GM19438 (cell line): Measurements from ENCODE around the gene GON4L.
"Not testable (repeated sequence)": the region's sequence is repeated elsewhere in the genome, so short reads cannot be mapped to it uniquely, and the experiment has no call there.

Experiments
- ATAC-seq: cut with Tn5 transposase; IDR thresholded peaks from one replicate; pipeline ENCODE4 v1.9.1; 2021; ENCODE audit warnings: low read depth; ENCODE audit not compliant: unreplicated experiment

The GON4L gene

DNA sequence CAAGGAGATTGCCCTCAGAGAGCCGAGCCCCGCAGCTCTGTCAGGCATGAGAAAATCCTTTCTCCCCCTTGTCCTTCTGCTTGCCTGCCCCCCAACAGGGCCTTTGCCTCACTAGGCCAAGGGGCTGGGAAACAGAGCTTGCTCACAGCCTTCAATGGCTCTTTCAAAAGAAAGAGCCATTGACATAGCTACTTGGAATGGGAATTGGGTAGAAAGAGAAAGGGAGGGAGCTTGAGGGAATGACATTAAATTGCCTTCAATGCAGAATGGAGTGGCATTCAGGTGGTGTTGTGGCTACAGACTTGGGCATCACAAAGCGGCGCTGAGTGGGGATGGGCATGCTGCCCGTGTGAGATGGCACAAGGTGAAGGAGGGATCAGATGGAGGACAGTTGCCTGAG lies 15.5 kb upstream of the GON4L start:
- no peak for ATAC-seq

DNA sequence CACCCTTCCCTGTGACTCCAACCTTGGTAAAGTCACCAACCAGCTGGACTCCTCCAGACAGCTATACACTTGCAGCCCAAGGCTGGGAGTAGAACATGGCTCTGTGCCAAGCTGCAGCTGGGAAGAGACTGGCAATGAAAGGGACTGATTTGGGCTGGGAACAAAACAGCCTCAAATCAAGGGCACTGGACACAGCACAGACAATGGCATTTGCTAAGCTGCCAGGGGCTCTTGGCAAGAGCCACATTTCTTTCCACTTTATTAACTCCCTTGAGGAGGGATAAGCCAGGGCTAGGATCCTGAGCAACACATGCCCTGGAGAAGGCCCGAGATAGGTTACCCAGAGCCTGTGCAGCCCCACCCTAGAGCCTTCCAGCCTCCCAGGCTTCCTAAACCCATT lies 14.4 kb upstream of the GON4L start:
- no peak for ATAC-seq

DNA sequence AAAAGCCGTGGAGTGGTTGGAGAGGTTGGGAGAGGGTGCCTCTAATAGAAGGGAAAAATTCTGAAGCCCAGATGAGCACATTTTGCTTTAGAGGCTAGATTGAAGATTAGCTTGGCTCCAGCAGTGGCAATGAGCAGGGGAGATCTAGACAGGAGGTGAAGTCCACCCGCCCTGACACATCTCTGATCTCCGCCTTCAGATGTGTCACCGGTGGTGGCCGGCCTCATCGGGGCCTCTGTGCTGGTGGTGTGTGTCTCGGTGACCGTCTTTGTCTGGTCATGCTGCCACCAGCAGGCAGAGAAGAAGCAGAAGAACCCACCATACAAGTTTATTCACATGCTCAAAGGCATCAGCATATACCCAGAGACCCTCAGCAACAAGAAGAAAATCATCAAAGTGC lies 10.8 kb upstream of the GON4L start:
- ATAC-seq = no peak

DNA sequence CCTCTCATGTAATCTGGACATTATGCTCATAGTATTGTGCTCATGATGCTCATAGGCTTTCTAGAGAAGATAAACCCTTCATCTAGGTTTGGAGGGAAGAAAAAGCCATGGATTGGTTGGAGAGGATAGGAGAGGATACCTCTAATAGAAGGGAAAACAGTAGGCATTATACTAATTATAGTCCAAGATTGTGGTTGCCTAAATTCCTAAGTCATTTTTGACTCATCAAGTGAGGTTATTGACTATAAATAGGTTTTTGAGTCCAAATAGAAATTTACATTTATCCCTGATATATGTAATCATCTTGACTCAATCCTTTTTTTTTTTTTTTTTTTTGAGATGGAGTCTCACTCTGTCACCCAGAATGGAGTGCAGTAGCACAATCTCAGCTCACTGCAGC lies 7.4 kb upstream of the GON4L start:
- ATAC-seq = no peak

DNA sequence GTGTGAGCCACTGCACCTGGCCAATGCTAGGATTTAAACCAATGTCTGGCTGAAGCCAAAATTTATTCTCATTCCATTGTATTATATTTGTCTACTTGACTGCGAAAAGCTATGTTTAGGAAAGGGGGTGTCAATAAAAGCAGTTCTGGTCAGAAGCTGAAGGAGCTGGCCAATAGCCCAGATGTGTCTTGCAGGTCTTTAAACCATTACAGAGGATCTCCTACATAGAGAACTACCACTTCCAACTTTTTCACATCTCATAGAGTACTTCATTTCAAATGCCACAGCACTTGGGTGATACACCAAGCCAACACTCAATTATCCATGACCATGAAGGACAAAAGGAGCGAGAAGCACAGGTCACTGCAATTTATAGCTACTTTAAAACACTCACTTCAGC lies 4.9 kb upstream of the GON4L start:
- no peak for ATAC-seq

DNA sequence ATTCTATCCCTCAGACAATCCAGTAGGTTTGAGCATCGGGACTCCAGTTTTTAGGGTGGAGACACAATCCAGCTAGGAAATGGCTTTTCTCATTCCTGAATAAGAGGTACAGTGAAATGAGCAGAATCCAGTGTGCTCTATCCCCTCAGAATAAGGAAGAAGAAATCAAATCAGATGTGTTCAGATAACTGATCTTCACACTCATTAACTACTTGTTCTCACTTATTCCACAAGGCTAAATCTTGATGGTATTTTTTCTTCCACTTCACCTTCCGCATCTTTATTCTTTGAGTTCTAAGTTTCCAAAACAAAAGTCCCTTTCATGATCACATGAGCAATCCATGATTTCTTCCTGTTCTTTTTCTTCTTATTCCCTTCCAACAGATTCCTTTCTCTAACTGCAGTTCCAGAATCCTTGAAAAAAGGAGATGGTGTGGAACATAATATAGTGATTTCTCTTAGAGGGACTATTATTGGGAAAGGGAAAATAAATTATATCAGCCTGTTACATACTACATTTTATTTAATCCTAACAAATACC lies 4.0 kb upstream of the GON4L start:
- ATAC-seq = no peak

DNA sequence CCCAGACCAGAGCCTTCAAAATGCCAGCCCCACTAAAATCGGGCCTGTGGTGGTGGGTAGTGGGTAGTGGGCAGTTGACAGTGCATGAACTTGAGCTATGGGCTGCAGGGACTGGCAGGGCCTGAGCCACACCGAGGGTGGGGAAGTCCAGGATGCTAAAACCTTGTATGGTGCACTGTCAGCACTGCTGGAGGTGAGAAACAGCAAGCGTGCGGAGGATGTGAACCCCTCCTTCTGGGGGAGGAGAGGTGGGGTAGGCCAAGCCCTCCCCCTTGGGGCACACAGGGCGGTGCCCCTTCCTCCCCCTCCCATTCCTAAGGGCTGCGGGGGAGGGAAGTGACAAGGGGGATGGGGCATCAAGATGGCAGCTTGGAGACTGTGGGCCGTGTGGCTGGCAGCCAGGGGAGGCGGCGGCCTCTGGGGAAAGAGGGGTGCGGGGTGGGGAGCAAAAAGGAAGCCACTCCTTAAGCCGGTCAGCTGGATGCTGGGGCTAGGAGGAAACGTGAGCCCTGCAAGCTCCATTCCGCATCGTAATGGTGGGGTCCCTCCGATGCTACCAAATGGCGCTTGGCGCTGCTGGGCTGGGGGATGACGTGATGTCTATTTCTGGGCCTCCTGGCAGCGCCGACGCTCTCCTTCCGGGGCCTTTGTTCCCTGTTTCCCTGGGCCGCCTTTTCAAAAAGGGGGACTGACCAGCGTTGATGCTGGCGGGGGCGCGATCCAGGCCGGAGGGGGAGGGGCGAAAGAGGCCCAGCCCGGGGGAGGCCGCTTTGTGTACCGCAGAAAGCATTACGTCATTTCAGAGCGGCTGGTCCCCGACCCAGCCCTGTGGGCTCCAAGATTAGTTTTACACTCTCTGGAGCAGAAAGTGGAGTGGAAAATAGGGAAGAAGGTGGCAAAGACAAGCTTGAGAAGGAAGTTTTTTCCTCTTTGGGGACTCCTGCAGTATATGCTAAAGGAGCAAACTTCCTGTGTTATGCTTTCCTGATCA lies 3.2 kb upstream of the GON4L start:
- no peak for ATAC-seq

DNA sequence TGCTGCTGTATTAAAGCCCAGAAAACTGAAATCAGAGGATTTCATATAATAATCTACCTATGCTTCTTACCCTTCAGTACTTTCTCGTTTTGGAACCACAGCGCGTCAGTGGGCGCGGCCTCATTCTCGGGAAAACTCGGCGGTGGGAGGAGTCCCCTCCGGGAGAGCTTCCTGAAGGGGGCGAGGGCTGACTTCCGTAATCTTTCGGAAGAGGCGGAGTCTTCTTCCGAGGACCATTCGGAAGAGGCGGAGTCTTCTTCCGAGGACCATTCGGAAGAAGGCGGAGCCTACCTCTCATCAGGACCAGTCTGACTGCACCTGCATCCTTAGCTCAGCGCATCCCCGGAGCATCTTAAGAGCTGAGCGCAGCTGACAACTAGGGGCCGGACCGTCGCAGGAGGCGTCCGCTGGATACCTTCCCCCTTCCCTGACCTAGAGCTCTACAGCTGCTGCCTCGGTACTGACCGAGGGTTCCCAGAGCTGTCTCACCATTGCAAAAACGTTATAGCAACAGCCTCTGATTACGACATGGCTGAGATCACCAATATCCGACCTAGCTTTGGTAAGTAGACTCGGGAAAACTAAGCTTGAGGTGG lies 2.3 kb upstream of the GON4L start, which contains the start of gene SYT11:
TSS of gene SYT11 (plus strand) at position 334 of the 596 bp plus-strand sequence. CDS start at position 529, 195 bp downstream.
- ATAC-seq = peak; percentile 54

DNA sequence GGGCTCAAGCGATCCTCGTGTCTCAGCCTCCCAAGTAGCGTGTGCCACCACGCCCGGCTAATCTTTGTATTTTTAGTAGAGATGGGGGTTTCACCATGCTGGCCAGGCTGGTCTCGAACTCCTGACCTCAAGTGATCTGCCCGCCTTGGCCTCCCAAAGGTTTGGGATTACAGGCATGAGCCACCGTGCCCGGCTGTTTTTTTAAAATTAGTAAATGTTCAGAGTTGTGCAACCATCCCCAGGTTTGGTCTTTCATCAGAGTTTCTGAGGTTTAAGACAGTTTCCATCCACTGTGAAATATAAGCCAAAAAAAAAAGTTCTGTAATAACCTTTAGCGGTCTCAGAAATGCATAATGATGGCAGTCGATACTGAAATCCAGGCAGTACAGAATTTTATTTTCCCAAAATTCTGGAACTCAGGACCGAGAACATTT lies 1.8 kb upstream of the GON4L start:
- no peak for ATAC-seq

DNA sequence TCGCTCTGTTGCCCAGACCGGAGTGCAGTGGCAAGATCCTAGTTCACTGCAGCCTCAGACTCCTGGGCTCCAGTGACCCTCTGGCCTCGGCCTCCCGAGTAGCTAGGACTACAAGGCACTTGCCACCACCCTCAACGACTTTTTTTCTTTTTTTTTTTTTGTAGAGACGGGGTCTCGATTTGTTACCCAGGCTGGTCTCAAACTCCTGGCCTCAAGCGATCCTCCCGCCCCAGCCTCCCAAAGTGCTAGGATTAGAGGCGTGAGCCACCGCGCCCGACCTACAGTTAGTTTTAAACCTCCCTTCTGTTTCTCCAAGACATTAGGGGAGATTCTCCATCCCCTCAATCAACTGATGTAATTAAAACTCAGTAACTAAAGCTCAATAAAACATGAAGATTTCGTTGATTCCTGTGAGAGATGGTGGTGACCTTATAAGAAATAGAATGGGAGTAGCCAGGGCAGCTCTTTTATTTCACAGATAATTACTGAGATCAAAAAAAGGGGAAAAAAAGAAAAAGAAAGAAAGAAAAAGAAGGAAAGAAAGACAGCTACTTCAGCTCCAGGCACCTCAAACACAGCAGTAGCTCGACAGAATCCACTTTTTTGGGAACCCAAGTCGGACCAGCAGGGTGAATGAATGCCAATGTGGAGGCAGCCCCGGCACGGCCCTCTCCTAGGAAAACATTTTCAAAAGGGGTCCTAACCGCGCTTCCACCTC lies 598 bp downstream of the GON4L start:
- no peak for ATAC-seq

DNA sequence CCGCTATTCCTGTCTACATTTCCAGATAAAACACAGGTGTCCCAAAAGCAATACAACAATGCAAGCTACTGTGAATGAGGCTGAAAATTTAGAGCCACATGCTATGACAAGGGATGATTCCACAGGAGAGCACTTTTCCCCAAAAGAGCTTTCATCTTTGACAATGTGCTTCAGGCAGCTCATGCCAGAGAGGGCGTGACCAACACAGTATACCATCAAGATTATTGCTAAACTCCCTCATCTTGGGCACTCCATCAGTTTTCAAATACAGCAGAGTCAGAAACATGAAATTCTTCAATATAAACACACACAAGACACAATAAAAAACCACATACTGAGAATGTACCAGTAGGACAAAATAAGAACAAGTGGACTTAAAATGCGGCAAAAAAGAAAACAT lies 6.7 kb downstream of the GON4L start:
- ATAC-seq = no peak

DNA sequence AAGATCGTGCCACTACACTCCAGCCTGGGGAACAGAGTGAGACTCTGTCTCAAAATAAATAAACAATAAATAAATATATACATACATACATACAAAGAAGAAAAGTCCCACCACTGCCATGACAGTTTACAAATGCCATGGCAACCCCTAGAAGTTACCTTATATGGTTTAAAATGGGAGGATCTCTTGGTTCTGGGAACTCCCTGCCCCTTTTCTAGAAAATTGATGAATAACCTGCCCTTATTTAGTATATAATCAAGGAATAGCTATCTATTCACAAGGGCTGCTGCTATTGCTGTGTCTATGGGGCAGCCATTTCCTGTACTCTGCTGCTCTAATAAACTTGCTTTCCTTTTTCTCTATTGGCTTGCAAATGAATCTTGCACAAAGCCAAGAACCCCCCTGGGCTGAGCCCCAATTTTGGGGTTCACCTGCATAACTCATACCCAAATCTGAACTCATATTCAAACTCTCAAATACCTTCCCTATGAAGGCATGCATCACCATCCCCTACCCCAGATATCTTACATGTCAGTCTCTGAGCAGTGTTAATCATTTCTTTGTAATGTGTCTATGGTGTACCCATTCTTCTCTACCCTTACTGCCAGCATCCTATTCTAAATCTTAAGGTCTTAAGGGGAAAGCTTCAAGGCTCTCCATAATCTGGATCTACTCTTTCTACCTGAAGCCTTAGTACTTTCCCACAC lies 9.0 kb downstream of the GON4L start:
- no peak for ATAC-seq

DNA sequence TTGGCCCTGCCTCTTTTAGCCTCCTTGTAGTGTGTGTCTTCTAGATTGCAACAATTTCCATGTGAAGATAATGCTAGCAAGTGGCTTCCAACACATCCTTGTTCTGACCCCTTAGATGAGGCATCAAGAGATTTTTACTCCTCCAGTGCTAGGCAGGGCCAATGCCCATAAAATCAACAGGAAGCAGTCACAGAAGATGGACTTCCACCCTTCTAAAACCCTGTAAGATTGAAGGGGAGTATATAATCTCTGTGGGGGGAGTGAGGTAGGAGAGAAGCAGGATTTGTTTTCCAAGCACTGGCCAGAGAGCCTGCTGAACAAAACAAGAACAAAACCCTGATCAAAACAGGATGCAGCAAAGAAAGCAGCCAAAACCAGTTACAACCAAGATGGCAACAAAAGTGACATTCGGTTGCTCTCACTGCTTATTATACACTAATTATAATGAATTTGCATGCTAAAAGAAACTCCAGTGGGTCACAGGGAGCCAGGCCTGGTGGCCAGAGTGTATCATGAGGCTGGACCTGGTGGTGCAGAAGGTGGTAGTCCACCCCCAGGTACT lies 12.1 kb downstream of the GON4L start:
- no peak for ATAC-seq

DNA sequence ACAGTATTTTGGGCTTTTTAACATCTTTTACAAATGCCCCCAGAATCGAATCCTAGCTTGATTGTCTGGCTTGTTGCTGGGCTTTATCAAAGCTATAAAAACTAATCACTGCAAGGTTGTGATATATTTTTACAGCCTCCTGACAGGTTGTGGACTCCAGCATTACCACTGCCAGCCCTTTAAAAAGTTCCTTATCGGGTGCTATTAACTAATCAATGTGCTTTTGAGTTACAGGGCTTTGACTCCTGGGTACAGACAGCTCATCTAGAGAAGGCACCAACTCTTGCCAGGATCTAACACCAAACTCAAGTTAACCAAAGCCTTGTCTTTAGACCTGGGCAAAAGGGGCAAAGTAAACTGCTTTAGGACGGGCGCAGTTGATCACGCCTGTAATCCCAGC lies 16.6 kb downstream of the GON4L start:
- ATAC-seq = no peak

DNA sequence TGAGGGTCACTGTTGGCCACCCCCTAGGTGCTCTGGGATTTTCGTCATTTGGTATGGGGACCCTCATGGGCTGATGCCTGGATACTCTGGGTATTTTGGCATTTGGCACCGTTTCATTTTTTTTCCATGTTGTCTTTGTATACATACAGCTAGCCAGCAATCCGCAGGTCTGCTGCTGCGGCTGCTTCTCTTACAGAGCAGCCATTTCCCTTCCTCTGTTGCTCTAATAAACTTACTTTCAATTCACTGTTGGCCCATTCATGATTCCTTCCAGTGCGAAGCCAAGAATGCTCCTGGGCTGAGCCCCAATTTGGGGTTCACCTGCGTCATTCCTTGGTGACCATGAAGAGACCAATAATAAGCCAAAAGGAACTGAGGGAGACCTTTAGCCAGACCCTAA lies 21.5 kb downstream of the GON4L start:
- no peak for ATAC-seq

DNA sequence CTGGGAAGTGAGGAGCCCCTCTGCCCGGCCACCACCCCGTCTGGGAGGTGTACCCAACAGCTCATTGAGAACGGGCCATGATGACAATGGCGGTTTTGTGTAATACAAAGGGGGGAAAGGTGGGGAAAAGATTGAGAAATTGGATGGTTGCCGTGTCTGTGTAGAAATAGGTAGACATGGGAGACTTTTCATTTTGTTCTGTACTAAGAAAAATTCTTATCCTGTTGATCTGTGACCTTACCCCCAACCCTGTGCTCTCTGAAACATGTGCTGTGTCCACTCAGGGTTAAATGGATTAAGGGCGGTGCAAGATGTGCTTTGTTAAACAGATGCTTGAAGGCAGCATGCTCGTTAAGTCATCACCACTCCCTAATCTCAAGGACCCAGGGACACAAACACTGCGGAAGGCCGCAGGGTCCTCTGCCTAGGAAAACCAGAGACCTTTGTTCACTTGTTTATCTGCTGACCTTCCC lies 22.1 kb downstream of the GON4L start:
- not testable (repeated sequence) for ATAC-seq

DNA sequence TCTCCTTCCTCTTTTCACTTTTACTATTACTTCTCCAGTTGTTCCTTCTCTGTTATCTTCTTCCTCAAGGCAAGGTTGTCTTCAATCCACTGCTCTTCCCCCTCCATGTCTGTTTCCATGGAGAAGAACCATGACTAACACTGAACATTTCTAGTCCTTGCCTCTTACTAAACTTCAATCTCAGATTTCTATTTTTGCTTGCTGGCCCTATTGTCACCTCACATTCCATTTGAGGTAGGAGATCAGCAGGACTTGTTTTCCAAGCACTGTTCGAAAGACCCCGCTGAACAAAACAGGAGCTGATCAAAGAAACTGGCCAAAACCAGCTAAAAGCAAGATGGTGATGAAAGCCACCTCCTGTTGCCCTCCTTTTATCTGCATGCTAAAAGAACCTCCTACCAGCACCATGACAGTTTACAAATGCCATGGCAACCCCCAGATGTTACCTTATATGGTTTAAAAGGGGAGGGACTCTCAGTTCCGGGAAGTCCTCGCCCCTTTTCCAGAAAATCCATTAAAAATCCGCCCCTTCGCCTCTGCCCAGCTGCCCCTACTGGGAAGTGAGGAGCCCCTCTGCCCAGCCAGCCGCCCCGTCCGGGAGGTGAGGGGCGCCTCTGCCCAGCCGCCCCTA lies 22.6 kb downstream of the GON4L start:
- ATAC-seq = no peak

DNA sequence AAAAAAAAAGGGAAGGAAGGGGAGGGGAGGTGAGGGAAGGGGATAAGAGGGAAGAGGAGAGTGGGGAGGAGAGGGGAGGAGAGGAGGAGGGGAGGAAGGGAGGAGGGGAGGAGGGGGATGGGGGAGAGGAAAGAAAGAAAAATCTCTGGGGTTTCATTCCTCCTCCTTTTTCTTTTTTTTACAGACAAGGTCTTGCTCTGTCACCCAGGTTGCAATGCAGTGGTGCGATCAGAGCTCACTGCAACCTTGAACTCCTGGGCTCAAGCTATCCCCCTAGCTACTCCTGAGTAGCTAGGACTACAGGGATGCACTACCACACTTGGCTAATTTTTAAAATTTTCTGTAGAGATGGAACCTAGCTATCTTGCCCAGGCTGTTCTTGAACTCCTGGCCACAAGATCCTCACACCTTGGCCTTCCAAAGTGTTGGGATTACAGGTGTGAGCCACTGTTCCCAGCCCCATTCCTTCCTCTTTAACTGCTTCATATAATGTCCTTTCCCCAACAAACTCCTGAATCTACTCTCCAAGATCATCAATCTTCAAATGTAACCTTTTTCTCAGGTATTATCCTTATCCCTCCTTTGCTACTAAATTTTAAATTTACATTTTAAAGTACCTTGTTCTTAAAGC lies 23.2 kb downstream of the GON4L start:
- ATAC-seq = no peak
